GM12872 (cell line): ENCODE results near the gene NFE2L3.

Source experiments
- CTCF ChIP-seq: IDR thresholded peaks from 3 replicates; pipeline ENCODE4 v1.5.1; 2011; ENCODE audit warnings: low read depth, mild to moderate bottlenecking, low read length, moderate library complexity; ENCODE audit not compliant: insufficient read depth

Gene NFE2L3, protein sequence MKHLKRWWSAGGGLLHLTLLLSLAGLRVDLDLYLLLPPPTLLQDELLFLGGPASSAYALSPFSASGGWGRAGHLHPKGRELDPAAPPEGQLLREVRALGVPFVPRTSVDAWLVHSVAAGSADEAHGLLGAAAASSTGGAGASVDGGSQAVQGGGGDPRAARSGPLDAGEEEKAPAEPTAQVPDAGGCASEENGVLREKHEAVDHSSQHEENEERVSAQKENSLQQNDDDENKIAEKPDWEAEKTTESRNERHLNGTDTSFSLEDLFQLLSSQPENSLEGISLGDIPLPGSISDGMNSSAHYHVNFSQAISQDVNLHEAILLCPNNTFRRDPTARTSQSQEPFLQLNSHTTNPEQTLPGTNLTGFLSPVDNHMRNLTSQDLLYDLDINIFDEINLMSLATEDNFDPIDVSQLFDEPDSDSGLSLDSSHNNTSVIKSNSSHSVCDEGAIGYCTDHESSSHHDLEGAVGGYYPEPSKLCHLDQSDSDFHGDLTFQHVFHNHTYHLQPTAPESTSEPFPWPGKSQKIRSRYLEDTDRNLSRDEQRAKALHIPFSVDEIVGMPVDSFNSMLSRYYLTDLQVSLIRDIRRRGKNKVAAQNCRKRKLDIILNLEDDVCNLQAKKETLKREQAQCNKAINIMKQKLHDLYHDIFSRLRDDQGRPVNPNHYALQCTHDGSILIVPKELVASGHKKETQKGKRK

GRCh38 chr7:26151953-26152781 lies at the start of gene NFE2L3:
Gene NFE2L3, plus strand, starts transcription at chr7:26152198. Its CDS starts 301 bp downstream, at chr7:26152499.
- 0 out of 3 replicates have a peak, but pooled peaks have one; percentile 12 for TF ChIP-seq CTCF

DNA sequence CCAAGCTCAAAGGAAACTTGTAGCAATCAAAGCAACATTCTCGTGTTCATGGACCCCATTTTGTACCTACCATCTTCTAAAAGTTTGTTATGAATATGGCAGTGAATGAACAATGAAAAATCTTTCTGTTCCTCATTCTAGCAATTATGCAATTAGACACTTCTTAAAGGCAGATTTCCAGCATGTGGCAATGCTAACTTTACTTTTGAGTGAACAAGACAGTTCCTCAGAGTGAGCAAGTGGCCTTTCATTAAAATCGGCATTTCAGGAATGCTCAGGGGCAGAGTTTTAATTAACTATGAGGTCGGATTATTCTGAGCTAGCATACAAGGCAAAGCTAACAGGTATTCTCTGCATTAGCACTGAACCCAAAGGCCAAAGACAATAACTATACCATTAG lies 48.4 kb upstream of the NFE2L3 start:
- no peak for TF ChIP-seq CTCF

DNA sequence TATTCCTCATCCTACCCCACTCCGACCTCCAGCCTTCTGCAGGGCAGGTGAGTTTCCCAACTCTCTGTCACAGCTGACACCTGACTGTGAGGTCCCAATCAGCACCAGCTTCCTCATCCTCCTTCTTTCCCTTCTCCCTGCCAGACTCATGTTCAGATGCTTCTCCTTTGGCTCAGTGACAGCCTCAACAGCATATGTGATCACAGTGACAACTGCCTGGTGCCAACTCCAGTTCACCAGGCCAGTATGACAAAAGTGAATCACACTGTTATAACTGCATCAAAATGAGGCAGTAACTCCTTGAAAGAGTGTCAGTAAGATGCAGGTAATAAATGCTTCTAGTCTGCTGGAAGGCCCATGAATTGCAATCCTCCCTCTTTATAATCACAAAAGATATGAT lies 46.8 kb upstream of the NFE2L3 start:
- no peak for TF ChIP-seq CTCF

- no peak for TF ChIP-seq CTCF
Observed at GRCh38 chr7:26105931-26106330, 46.1 kb upstream of the NFE2L3 start.

- no peak for TF ChIP-seq CTCF
Observed at GRCh38 chr7:26112203-26112740, 39.7 kb upstream of the NFE2L3 start.

DNA sequence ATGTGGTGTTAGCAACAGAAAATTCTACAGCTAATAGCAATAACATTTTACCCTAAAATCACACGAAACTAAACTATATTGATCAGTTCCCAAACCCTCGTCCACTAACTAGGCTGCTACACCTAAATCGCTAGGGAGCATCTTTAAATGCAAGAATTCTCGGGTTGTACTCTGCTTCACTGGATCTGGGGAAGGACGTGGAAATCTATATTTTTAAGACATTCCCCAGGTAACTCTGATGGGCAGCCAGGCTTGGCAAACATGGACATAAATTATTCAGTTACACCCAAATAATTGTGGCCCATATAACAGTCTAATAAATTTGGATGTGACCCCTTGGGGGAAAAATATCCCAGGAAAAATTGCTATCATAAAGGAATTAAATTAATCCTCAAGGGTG lies 36.3 kb upstream of the NFE2L3 start:
- TF ChIP-seq CTCF: no peak
